Measurements from ENCODE around the gene ST6GALNAC3.

ST6GALNAC3 gene

GRCh38 chr1:76147917-76148316 lies 73.4 kb downstream of the ST6GALNAC3 start:
- no peak for DNase-seq

- DNase-seq = no peak
These were observed 73.9 kb downstream of the ST6GALNAC3 start for GRCh38 chr1:76148460-76148859.

DNA sequence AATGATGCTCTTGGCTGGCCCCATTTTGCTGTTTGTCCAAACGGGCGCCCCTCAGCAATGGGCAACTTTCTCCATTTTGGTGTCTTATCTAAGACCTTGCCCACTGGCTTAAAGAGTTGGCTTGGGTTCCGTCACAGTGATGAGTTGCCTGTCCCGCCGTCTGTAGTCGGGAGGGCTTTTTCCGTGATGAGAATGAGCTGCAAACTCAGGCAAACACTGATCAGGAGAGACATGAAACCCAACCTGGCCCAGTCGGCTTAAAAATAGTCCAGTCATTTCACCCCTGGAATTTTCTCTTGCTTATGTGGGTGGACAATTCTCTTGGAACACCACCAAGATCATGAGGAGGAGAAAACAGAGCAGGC lies 79.3 kb downstream of the ST6GALNAC3 start:
- no peak for DNase-seq

DNA sequence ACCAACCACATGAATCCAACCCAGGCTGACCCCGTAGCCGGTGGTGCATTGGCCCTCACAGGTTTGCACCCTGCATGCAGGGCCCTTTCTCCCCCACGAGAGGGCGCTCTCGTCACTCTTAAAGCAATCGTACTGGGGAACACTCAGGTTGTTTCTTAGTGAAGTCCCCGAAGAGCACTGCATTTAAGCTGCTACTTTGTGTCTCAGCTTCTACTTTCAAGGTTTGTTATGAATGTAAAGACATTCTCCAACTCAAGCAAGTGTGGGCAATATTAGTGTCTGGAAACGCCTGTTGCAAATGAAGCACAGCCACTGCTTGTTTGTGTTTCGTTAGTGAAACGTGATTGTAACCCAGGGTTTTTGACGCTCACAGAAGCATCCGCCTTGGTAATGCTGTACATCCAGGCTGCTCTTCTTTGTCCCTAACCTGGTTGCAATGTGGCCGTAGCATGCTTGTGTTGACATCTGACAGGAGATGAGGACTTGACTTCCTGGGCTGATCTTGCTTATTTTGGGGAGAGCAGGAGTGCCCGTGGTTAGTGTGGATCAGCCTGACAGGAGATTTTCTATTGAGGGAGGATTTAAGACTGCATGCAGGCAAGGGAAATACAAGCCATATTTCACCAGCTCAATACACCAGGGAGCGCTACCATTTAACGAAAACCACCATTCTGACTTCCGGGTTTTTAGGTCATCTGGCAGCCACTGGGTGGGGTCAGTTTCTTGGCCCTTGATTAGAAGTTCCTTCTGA lies 79.8 kb downstream of the ST6GALNAC3 start:
- DNase-seq = peak; percentile 87

DNA sequence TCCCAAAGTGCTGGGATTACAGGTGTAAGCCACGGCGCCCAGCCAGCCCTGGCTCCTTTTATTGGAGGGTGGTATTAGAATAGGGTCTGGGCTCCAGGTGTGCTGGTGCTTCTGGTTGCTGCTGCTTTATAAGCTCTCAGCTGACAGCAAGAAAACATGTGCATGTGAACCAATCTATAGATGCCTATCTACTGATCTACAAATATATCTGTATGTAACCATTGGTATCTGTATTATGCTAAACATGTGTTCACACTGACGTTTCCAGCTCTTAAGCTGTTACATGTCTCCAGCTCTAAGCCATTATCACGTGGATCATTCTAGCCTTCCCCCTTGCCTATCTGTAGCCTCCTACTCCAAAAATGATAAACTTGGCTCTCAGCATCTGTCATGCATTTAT lies 82.4 kb downstream of the ST6GALNAC3 start:
- no peak for DNase-seq

- no peak for DNase-seq
These were observed 83.6 kb downstream of the ST6GALNAC3 start for GRCh38 chr1:76158126-76158525.

GRCh38 chr1:76160225-76160624 lies 85.7 kb downstream of the ST6GALNAC3 start:
- no peak for DNase-seq

DNA sequence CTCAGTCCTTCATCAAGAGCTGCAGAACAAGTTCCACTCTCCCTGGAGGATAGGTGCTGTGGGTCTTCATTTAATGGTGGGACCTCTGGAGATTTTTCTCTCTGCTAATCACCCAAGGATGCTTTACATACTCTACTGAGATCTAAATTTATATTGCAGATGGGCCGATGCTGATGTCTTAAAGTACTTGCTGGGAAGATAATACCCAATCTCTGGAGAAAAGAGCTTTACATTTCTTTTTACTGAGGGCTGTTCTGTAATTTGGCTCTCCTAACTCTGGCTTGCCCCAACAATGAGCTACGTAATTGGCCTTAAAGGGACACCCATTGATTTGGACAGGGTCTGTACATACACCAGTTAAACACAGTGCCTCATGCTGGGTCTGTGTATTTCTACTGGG lies 86.9 kb downstream of the ST6GALNAC3 start:
- no peak for DNase-seq

GRCh38 chr1:76162254-76162653 lies 87.7 kb downstream of the ST6GALNAC3 start:
- DNase-seq = no peak

- DNase-seq = no peak
These were observed 89.6 kb downstream of the ST6GALNAC3 start for GRCh38 chr1:76164165-76164564.

DNA sequence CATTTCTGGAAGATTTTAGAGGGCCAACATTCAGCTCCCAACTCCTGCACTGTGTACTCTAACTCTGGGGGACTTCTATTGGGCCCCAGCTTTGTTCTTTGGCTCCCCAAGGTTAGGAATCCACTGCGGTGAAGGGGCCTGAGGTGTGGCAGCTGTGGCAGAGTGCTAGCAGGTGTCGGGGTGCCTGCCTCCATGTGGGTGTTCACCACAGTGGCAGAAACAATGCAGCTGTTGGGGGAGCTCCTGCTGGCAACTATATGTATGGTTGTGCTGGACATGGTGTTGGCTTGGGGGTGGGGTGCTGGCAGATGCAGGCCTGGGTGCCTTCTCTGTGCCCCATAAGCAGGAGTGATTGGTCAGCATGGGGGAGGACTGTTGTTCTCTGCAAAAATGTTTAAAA lies 95.5 kb downstream of the ST6GALNAC3 start:
- DNase-seq = no peak

GRCh38 chr1:76170513-76170912 lies 96.0 kb downstream of the ST6GALNAC3 start:
- no peak for DNase-seq

DNA sequence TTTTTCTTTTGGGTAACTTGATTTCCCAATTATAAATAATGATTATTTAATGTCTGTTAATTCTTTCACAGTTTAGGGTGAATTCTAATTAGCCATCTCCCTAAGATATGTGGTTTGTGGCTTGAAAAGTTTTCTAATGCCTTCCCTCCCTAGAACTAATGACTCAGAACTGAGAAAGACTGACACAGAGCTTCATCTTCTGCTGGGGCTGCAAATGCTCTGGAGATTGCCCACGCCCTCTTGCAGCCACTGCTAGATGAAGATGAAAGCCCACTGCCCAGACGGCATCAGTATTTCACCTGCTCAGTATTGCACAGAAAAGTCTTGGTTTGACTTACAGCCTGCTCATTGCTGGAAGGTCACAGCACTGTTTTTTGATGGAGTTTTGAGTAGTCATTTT lies 101.5 kb downstream of the ST6GALNAC3 start:
- DNase-seq = peak; percentile 36

DNA sequence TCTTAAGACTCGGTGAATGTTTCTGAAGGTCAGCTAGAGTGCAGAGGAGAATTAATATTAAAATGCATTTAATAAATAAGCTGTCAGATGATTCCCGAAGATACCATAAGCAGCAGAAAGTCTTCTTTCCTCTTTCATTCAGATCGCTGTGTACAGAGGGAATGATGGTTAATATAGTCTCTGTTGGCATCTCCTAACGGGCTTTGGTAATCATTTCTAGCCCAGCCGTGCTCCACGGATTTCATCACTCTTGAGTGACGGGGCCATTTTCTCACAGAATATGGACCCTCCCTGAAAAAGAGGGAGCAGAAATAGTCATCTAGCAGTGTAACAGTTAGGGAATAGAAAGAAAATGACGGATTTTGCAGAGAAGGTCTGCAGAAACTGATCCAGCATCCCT lies 103.1 kb downstream of the ST6GALNAC3 start:
- no peak for DNase-seq

GRCh38 chr1:76179219-76179698 lies 104.7 kb downstream of the ST6GALNAC3 start:
- no peak for DNase-seq

- DNase-seq = no peak
These were observed 110.7 kb downstream of the ST6GALNAC3 start for GRCh38 chr1:76185207-76185606.

DNA sequence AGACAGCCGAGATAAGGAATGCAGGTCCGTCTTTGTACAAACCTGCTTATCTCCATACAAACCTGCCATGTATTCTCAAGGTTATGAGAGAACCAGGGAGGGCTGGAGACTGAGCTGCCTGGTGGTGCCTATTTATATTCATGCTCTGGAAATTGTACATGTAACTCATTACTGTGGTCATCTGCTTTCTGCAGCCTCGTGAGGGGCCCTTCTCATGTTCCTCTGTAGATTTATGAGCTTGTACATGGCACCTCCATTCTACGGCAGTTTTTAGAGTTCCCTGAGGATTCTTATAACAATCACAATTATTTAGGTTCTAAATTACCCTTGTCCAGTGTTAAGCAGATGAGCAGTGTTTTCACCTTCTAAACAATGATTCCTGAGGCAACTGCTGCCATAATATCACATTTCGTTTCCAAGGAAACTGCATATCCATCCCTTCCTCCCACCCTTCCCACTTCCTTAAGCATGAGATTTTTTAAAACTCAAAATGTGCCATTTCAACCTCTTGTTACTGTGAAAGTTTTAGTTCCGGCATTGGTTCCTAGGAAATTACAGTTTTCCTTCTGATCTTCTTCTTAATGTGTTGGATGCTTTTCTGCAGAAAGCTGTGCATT lies 112.1 kb downstream of the ST6GALNAC3 start:
- no peak for DNase-seq

- no peak for DNase-seq
These were observed 112.9 kb downstream of the ST6GALNAC3 start for GRCh38 chr1:76187436-76187835.

GRCh38 chr1:76189310-76189709 lies 114.8 kb downstream of the ST6GALNAC3 start:
- no peak for DNase-seq

DNA sequence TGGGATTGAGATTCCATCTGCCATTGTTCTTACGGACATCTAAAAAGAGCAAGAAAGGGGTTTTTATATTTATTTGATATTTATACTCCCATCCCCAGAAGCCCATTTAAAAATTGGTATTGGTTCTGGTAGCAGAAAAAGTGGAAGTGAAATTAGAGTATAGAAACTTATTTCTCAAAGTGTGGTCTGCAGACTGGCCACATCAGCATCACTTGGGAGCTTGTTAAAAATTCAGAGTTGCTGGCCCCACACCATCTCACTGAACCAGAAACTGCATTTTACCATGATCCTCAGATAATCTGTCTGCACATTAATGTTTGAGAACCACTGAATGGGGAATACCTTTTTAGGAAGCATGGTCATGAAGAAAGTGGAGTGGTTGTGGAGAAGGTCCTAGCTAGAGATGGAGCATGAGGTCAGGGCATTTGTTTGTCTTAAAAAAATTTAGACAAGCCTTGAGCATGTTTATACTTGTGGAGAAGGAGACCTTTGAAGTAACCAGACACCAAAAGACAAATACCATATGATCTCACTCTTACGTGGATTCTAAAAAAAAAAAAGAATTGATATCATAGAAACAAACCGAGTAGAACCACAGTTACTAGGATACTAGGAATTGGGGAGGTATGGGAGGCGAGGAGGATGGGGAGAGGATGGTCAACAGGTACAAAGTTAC lies 116.3 kb downstream of the ST6GALNAC3 start:
- DNase-seq = no peak

- DNase-seq = no peak
These were observed 117.0 kb downstream of the ST6GALNAC3 start for GRCh38 chr1:76191561-76191960.

DNA sequence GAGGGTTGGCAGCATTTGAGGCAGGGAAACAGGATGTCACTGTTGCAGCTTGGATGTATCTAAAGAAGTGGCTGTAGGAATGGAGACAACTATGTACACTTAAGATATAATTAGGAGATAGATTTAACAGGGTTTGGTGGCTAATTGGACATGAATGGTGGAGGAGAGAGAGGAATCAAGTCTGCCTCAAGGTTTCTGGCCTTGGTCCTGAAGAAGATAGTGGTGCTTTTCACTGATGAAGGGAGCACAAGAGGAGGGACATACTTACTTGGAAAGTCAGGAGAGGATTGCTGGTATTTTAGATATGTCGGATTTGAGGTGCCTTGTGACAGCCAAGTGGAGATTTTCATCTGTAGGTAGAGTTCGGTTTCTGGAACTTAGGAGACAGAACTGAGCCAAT lies 123.9 kb downstream of the ST6GALNAC3 start:
- DNase-seq = no peak

DNA sequence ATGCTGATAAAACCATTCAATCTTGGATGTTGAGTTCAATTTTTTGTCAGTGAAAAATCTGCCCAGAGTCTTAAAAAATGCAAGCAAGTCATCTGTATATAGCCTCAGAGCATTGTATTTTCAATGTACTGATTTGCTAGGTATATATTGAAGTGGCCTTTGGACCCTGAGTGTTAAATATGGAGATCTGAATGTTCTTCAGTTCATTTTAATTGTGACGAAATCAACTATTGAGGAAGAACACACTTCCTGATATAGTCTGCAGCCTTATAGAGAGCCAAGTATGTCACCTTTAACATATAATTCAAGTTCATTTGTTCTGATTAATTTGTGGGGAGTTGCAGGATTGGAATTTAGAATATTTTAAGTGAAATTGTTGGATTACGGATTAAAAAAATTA lies 128.1 kb downstream of the ST6GALNAC3 start:
- no peak for DNase-seq

DNA sequence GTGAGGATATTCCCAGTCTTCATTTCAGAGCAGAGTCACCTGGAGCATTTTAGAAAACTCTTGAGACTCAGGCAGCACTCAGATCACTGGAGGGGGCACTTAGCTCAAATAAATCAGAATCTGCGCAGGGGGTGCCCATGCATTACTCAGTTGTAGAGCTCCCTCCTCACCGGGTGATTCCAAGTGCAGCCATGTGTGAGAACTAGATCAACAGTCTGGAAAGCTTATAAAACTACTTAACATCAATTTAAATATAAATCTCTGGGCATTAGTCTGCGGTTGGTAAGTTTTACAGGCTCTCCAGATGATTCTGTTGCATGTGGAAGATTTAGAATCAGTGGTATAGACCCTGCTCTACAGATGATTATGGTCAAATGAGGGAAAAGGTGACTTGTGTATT lies 128.6 kb downstream of the ST6GALNAC3 start:
- no peak for DNase-seq
